GM18909 (cell line): ENCODE measurements around the gene SBNO2.

Source experiments
- ATAC-seq: cut with Tn5 transposase; IDR thresholded peaks from one replicate; pipeline ENCODE4 v1.9.1; 2021; ENCODE audit warnings: mild to moderate bottlenecking; ENCODE audit not compliant: unreplicated experiment, poor library complexity

Gene SBNO2

GRCh38 chr19:1109032-1109551 lies 65.0 kb downstream of the SBNO2 start:
- ATAC-seq, result no peak

DNA sequence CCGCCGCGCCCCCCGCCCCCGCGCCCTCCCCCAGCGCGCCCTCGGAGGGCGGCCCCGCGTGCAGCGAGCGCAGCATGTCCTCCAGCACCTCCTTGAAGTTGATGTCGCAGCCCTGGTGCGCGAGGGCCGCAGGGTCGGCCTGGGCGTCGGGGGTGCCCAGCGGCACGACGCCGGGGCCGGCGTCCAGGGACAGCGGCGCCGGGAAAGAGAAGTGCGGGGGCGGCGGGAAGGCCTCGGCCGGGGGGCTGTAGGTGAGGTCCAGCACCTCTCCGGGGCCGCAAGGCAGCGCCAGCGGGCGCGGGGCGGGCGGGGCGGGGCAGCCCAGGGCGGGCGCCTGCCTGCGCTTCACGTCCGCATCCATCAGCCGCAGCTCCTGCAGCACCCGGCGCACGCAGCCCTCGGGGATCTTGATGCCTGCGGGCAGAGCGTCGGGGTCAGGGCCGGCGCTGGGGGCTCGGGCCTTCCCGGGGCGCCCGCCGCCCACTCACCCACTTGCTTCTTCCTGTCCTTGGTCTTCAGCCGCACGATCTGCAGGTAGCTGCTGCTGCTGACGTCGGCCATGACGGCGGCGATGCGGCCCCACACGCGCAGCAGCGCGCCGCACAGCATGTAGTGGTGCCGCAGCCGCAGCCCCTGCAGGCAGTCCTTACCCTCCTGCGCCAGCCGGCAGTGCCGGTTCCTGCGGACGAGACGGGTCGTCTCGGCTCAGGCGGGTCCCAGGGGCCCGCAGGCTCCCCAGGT lies 65.6 kb downstream of the SBNO2 start:
- no peak for ATAC-seq

- no peak for ATAC-seq
These were observed 66.3 kb downstream of the SBNO2 start for GRCh38 chr19:1107661-1108261.

GRCh38 chr19:1106841-1107660 lies 67.0 kb downstream of the SBNO2 start:
- no peak for ATAC-seq

DNA sequence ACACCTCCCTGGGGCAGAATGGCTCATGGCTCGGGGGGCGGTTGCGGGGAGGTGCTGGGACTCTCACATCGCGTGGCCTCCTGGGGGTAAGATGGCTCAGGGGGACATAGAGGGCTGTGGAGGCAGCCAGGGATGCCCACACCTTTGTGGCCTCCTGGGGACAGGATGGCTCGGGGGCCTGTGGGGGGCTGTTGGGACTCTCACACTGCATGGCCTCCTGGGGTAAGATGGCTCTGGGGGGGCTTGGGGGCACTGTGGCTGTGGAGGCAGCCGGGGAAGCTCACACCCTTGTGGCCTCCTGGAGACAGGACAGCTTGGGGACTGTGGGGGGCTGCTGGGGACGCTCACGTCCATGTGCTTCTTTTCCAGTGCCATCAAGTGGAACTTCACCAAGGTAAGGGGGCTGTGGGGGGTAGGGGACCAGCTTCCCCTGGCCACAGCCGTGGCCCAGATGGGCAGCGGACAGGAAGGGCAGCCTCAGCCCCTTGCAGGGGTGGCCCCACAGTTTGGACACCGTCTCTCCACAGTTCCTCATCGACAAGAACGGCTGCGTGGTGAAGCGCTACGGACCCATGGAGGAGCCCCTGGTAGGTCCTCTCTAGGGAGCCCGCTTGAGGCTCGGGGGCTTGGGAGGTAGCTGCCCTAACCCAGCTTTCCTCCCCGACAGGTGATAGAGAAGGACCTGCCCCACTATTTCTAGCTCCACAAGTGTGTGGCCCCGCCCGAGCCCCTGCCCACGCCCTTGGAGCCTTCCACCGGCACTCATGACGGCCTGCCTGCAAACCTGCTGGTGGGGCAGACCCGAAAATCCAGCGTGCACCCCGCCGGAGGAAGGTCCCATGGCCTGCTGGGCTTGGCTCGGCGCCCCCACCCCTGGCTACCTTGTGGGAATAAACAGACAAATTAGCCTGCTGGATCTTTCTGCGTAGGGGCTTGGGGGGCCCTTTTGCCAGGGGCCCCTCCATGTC lies 67.9 kb downstream of the SBNO2 start:
- ATAC-seq, result no peak

GRCh38 chr19:1105008-1105872 lies 68.8 kb downstream of the SBNO2 start:
- no peak for ATAC-seq

DNA sequence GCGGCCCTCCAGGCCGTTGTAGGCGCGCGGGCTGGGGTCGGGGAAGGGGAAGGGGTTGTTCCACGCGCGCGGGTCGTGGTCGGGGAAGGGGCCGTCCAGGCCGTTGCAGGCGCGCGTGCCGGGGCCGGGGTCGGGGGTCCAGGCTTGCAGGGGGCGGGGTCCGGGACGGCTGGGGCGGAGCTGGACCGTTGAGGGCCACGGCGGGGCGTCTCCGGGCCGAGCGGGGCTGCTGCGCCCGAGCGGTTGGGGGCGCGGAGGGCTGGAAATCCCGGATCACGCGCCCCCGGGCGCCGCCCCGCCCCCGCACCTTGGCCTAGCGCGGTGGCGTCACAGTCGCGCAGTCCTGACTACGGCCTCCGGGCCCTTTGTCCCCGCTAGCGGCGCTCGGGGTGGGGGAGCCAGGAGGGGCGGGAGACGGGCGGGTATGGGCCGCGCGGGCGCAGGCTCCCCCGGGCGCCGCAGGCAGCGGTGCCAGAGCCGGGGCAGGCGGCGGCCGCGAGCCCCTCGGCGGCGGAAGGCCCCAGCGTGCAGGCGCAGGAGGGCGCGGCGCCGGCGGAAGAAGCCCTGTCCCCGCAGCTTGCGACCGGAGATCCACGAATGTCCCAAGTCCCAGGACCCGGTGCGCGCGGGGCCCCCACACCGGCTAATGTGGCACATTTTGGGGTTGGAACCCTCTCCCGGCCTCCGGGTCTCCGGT lies 69.6 kb downstream of the SBNO2 start:
- peak; percentile 31 for ATAC-seq

- ATAC-seq, result peak; percentile 72
These were observed 70.3 kb downstream of the SBNO2 start, which contains the start of gene GPX4 for GRCh38 chr19:1103708-1104310. Gene GPX4 (plus strand): TSS chr19:1103994. CDS start chr19:1104044, 50 bp downstream.

DNA sequence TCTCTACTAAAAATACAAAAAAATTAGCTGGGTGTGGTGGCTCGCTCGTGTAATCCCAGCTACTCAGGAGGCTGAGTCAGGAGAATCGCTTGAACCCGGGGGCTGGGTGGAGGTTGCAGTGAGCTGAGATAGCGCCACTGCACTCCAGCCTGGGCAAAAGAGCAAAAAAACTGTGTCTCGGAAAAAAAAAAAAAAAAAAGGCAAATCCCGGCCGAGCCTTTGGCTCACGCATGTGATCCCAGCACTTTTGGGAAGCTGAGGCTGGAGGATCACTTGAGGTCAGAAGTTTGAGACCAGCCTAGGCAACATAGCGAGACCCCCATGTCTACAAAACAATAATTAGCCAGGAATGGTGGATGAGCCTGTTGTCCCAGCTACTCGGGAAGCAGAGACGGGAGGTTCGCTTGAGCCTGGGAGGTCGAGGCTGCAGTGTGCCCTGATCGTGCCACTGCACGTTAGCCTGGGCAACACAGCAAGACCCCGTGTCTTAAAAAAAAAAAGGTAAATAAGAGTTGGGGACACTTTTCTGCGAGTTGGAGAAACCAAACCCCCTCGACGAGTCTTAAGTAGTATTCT lies 70.8 kb downstream of the SBNO2 start:
- no peak for ATAC-seq

- peak; percentile 25 for ATAC-seq
These were observed 71.5 kb downstream of the SBNO2 start for GRCh38 chr19:1102407-1103131.

- no peak for ATAC-seq
These were observed 72.8 kb downstream of the SBNO2 start for GRCh38 chr19:1101337-1101698.

DNA sequence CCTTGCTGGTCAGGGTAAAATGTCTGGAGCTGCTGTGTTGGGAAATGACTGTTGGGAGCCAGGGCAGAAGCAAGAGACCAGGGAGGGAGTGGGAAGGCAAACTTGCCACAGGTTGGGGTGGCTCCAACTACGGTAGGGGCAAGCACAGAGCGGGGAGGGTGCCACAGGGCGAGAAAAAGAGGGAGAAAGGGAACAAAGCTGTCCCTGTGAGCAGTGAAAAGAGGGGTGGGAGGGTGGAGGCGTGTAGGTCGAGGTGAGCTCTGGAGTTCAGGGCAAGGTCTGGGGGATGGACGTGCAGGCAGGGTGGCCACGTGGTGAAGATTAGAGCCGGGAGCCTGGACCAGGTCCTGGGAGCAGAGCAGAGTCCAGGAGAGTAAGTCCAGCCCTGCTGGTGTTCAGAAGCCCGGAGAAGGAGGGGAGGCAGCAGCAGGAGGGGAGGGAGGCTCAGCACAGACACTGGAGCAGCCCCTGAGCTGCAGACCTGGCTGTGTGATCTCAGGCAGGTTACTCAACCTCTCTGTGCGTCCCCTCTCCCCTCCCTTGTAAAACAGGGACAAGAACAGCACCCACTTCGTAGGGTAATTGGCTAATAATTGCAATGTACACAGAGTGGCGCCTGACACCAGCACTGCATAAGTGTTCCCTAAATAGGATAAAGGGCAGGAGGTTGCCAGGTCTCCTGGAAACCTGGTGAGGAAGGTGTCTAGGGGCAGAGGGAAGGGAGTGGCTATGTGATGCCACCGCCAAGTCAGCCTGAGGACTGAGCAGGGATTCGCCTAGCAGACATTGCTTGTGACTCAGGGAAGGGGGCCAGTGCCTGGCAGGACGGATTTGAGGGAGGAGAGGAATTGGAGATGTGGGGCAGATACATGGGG lies 75.7 kb downstream of the SBNO2 start:
- no peak for ATAC-seq

DNA sequence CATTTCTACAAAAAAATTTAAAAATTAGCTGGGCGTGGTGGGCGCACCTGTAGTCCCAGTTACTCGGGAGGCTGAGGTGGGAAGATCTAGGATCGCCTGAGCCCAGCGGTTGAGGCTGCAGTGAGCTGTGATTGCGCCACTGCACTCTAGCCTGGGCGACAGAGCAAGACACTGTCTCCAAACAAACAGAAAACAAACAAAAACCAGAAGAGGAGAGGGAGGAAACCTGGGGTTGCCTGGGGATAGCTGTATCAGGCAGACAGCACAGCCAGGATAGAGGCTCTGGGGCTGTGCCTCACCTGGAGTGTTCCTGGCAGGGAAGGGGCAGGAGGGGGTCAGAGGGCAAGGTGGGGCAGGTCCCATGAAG lies 76.3 kb downstream of the SBNO2 start:
- ATAC-seq, result no peak

- peak; percentile 83 for ATAC-seq
These were observed 78.9 kb downstream of the SBNO2 start, which contains the start of gene POLR2E for GRCh38 chr19:1094978-1095701. Gene POLR2E (minus strand): TSS chr19:1095375. CDS start chr19:1095315, 60 bp downstream.

DNA sequence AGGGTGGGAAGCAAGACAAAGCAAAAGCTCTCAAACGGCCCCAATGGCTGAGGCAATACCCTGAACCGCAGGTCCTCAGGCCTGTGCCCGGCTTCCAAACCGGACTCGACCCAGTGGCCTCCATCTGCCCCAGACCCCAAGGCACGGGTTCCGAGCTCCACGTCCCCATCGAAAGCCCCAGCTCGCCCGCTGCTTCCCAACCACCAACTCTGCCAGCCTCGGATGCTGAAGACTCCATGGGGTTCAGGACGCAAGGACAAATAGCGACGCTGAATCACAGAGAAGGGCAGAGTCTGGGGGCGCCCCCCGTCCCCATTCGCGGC lies 79.5 kb downstream of the SBNO2 start:
- no peak for ATAC-seq
